WTC11 (cell line): ENCODE results near the gene CFAP77.

ENCODE experiments used
- CTCF ChIP-seq: fragments of 200-600 bp; IDR thresholded peaks from 2 replicates; pipeline ENCODE4 v1.8.0; 2022; ENCODE audit warnings: antibody characterized with exemption
- ETV6 ChIP-seq: sonication (generic); formaldehyde crosslinking; IDR thresholded peaks from 2 replicates; pipeline ENCODE4 v1.8.1; 2022; ENCODE audit warnings: mild to moderate bottlenecking, missing genetic modification reagents
- GABPB1 ChIP-seq: sonication (generic); formaldehyde crosslinking; IDR thresholded peaks from 2 replicates; pipeline ENCODE4 v1.8.1; 2023; ENCODE audit warnings: mild to moderate bottlenecking, missing genetic modification reagents
- JUN ChIP-seq: sonication (generic); formaldehyde crosslinking; IDR thresholded peaks from 2 replicates; pipeline ENCODE4 v1.8.0; 2023; ENCODE audit warnings: mild to moderate bottlenecking, missing genetic modification reagents
- MYBL2 ChIP-seq: sonication (generic); formaldehyde crosslinking; IDR thresholded peaks from 2 replicates; pipeline ENCODE4 v1.8.1; 2023; ENCODE audit warnings: mild to moderate bottlenecking, moderate library complexity, missing genetic modification reagents
- NR2C2 ChIP-seq: sonication (generic); formaldehyde crosslinking; IDR thresholded peaks from 2 replicates; pipeline ENCODE4 v1.8.0; 2022; ENCODE audit warnings: mild to moderate bottlenecking, missing genetic modification reagents

- TF ChIP-seq NR2C2 (CRISPR knock-in tag) (no peak), JUN (CRISPR knock-in tag) (no peak), GABPB1 (no peak), MYBL2 (no peak), ETV6 (CRISPR knock-in tag) (no peak), CTCF (no peak)
These were observed 154.5 kb downstream of the CFAP77 start for GRCh38 chr9:132564526-132564925.
